Pancreas (tissue), 10 donors: ENCODE results near the gene ERN1. TPM values are rescaled to one million over a fixed set of nuclear protein-coding genes. Genes with fewer than 3 reads are reported as not detected.

Experiments
- ATAC-seq, 4 donors: fragments of 200-7000 bp; cut with Tn5 transposase; one replicate each; pipeline versions ENCODE4 v1.8.0 to v1.9.1; 2020; ENCODE audit warnings: mild to moderate bottlenecking in 4 of 4, moderate library complexity in 4 of 4
- DNase-seq, 6 donors: peaks; one replicate each; pipeline ENCODE4 v3.0.0-alpha.2; 2020
- FAIRE-seq: peaks from 2 replicates; lab custom pipeline; 2012; peaks lifted over from hg19 to GRCh38; lab: Jason Lieb, UNC
- H3K27ac ChIP-seq, 4 donors: fragments of 200-600 bp; sonication (generic); 1 replicate in 3 of 4; 2 replicates in 1 of 4; pipeline versions ENCODE4 v1.5.0 to v1.8.0; 2020
- H3K27me3 ChIP-seq, 4 donors: fragments of 200-600 bp; one replicate each; pipeline ENCODE4 v1.8.0; 2021
- H3K36me3 ChIP-seq, 3 donors: fragments of 200-600 bp; sonication (generic) in 1 of 3; one replicate each; pipeline versions ENCODE4 v1.5.0 to v1.8.0; 2020 to 2021
- H3K4me1 ChIP-seq, 3 donors: fragments of 200-600 bp; one replicate each; pipeline ENCODE4 v1.8.0; 2021
- H3K4me3 ChIP-seq, 4 donors: fragments of 200-600 bp; sonication (generic) in 2 of 4; one replicate each; pipeline versions ENCODE4 v1.5.0 to v1.8.0; 2020 to 2021
- H3K9me3 ChIP-seq, 4 donors: fragments of 200-600 bp; one replicate each; pipeline ENCODE4 v1.8.0; 2021
- WGBS, 2 donors: extraction: QIAGEN DNeasy Blood & Tissue Kit; methylation state at CpG; one replicate each; pipeline ENCODE4 v1.1.7; 2013; 5-methylcytosine and 5-hydroxymethylcytosine counted together
- intact Hi-C, 3 donors: fragments of 100-400 bp; cut with DNase I; formaldehyde crosslinking; loops; one replicate each; pipeline versions ENCODE4 v1.11.1 to v1.14.2; 2022
- polyA plus RNA-seq, 2 donors: library from polyadenylated mRNA; stranded (reverse); fragments of 200-250 nt; gene quantifications; one replicate each; pipeline ENCODE4 v1.2.3, GENCODE V29; 2013
- total RNA-seq, 6 donors: library from RNA; stranded (reverse); fragmentation: NEBNext Ultra II Directional in 4 of 6; extraction: Animal tissue kit (Norgen Biotek cat#: 25700) in 4 of 6; gene quantifications; one replicate each; pipeline versions ENCODE4 v1.2.1 to v1.2.4, GENCODE V29; 2021 to 2023
- TF ChIP-seq, protein P1 (sequence below), 4 donors: fragments of 200-600 bp; sonication (generic) in 3 of 4; IDR thresholded peaks; one replicate each; pipeline versions ENCODE4 v1.5.0 to v1.8.0; 2021; ENCODE audit warnings: antibody characterized with exemption in 4 of 4
- donor health status: healthy with polysubstance abuse.
- donor health status: DM: no; HTN: no; CAD: no; lungs with moderate emphysema.
- donor health status: DM: no; HTN: no; CAD: no.
- donor health status: control.
- donor health status: control.
- donor health status: Bipolar disorder and iron deficiency.
- donor health status: DM: yes; HTN: yes; CAD: no.
- donor health status: DM: no; HTN: no; CAD: no.
- donor health status: DM: no; HTN: no; CAD: no.
- donor health status: DM: yes; HTN: yes; CAD: no.

The ERN1 gene
- total and polyA plus RNA-seq, 8 donors, result 10.4 to 151 (median 39.1) TPM

DNA sequence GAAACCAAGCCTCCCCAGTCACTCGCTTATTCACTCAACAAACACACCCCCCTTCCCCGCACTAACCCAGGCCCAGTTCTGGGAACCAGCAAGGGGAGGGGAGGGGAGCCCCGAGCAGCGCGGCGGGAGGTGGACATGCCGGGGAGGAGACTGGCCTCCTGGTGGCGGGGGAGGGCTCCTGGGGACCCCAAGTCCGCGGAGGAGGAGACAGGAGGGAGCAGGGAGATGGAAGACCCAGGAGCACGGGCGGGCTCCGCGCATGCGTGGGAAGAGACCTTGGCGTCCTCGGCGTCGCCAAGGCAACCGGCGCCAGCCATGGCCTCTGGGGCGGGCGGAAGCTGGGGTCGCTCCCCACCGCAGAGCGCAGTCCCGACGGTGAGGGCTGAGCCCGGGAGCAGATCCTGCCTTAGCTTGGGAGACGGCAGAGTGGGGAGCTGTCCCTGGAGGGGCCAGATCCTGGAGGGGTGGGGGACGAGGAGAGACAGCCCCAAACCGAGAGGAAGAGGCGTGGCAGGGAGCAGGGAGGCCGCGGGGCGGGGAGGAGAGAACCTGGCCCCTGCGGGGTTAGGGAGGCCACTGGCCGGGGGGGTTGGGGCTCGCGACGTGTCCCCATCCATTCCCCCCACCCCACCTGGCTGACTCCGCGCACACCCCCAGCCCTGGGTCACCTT, 131.8 kb downstream of the ERN1 start, which contains the start of gene PRR29:
PRR29 (plus strand) TSS at position 302 of the 671 bp plus-strand sequence; CDS start at position 316, 14 bp downstream.
- 1% methylated on average over 26 to 43 of the region's 43 CpGs for WGBS, 2 donors
- no peak for FAIRE-seq
- Histone ChIP-seq H3K4me1 (peaks cover 0 to 4% (median 0%) of the 10 kb centered on the region in 3 donors), H3K27ac (no peak within 1 kb of the TSS), H3K4me3 (peak within 1 kb of the TSS; percentile 11 to 61 (median 50)), H3K36me3 (no peaks in the 10 kb centered on the region), H3K27me3 (no peaks in the 10 kb centered on the region), H3K9me3 (no peaks in the 10 kb centered on the region)
- peak; percentile 82 to 91 (median 87) for ATAC-seq
- DNase-seq, result peak; percentile 64 to 92 (median 78)
- intact Hi-C loops, result no loop called here
- TF ChIP-seq, protein P1, sequence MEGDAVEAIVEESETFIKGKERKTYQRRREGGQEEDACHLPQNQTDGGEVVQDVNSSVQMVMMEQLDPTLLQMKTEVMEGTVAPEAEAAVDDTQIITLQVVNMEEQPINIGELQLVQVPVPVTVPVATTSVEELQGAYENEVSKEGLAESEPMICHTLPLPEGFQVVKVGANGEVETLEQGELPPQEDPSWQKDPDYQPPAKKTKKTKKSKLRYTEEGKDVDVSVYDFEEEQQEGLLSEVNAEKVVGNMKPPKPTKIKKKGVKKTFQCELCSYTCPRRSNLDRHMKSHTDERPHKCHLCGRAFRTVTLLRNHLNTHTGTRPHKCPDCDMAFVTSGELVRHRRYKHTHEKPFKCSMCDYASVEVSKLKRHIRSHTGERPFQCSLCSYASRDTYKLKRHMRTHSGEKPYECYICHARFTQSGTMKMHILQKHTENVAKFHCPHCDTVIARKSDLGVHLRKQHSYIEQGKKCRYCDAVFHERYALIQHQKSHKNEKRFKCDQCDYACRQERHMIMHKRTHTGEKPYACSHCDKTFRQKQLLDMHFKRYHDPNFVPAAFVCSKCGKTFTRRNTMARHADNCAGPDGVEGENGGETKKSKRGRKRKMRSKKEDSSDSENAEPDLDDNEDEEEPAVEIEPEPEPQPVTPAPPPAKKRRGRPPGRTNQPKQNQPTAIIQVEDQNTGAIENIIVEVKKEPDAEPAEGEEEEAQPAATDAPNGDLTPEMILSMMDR (IDR thresholded peaks at IDR 0.05), result no peak

DNA sequence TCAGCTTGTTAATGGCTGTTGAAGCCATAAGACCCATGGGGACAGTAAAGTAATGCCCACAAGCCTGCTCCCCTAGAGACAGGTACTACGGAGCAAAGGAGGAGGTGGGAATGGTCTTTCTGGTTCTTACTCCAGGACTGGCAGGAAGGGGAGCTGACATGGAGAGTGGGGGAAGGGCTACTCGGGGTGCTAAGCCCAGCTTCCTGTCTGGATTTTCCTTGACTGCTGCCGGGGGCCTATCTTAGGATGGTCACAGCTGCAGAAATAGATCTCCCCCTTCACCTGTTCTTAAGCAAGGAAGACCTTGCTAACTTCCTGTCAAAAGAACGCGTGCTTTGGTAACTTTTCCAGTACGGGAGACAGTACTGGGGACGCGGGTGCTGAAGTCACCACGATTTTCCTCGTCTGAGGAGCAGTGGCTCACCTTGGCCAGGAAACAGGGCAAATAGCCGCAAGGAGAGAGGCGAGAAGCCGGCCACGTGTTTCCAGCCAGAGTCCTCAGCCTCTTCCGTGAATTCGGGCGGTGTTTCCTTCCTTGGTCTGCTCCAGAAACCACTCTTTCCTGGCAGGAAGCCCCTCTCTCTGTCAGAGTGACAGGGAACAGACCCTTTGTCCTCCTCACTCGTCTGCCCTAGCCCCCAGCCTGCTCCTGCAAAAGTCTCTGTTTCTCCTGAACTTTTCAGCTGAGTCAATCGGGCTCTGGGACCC, 132.4 kb downstream of the ERN1 start:
- intact Hi-C loops, result no loop called here

DNA sequence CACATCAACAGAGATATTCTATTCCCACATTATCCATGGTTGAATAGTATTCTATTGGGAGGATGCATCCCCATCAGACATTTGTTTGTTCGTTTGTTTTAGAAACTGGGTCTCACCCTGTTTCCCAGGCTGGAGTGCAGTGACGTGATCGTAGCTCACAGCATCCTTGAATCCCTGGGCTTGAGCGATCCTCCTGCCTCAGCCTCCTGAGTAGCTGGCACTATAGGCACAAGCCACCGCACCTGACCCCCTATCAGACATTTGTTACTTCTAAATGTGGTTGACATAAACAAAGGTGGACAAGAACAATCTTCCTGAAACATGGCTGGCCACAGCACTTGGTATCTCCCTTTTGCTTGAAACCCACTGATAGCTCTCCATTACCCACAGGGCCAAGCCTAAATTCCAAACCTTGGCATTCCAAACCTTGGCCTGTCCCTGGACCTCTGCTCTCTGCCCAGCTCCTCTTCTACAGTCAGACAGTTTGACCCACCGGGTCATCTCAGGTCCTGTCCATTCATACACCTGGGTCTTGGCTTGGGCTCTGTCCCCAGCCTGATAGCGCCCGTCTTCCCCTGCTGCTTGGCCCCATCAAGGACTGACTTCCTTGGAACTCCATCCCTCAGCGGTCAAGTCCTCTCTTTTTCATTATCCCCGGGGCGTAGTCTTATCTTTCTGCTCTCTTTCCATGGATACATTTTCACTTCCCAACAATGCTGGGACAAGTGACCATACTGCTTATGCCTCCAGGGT, 133.3 kb downstream of the ERN1 start:
- TF ChIP-seq, protein P1 (IDR thresholded peaks at IDR 0.05), result no peak
- no peaks in the 10 kb centered on the region for H3K36me3 ChIP-seq
- DNase-seq (peak in 1 of 6 donors; percentile 39), ATAC-seq (no peak), FAIRE-seq (no peak)
- no peaks in the 10 kb centered on the region for H3K27me3 ChIP-seq
- WGBS, 2 donors, result 88 to 91% methylated on average over 11 of the region's 11 CpGs
- H3K4me3 ChIP-seq, result no peak overlapping the region
- no peaks in the 10 kb centered on the region for H3K9me3 ChIP-seq
- H3K27ac ChIP-seq, result no peak overlapping the region
- peaks cover 0 to 4% (median 0%) of the 10 kb centered on the region in 3 donors for H3K4me1 ChIP-seq
- intact Hi-C loops, result no loop called here

More for the DNA sequence above, 132.4 kb downstream of the ERN1 start:
- WGBS, 2 donors, result 22 to 28% methylated on average over 19 of the region's 19 CpGs
- TF ChIP-seq, protein P1 (IDR thresholded peaks at IDR 0.05), result no peak
- DNase-seq (peak in 1 of 6 donors; percentile 46), FAIRE-seq (no peak), ATAC-seq (peak; percentile 20 to 39 (median 34))
- Histone ChIP-seq H3K4me3 (peak overlapping the region in 3 of 4 donors; percentile 46 to 61 (median 55)), H3K4me1 (peaks cover 0 to 4% (median 0%) of the 10 kb centered on the region in 3 donors), H3K27me3 (no peaks in the 10 kb centered on the region), H3K27ac (no peak overlapping the region), H3K36me3 (no peaks in the 10 kb centered on the region), H3K9me3 (no peaks in the 10 kb centered on the region)

DNA sequence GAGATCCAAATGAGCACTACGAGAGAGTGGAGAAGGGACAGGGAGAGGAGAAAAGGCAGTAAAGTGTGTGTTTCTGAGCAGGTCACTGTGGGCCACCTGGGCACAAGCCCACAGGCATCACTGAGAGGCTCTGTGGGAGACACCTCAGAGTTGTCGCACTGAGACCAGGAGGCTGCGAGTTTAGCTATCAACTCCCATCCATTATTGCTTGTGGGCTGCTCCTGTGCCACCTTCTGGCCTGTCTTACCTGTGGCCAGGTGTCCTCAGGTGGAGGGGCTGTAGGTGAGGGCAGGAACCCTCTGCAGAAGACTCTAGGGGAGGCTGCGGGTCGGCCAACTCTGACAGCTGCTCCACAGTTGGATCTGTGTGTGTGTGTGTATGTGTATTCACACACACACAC, 134.3 kb downstream of the ERN1 start:
- Histone ChIP-seq H3K36me3 (no peaks in the 10 kb centered on the region), H3K4me3 (no peak overlapping the region), H3K4me1 (peaks cover 0 to 4% (median 0%) of the 10 kb centered on the region in 3 donors), H3K9me3 (no peaks in the 10 kb centered on the region), H3K27ac (no peak overlapping the region), H3K27me3 (no peaks in the 10 kb centered on the region)
- TF ChIP-seq, protein P1 (IDR thresholded peaks at IDR 0.05), result no peak
- WGBS, 2 donors, result 84 to 86% methylated on average over 5 of the region's 5 CpGs
- ATAC-seq (no peak), DNase-seq (peak in 1 of 6 donors; percentile 39), FAIRE-seq (no peak)
- intact Hi-C loops, result no loop called here
